ENCODE data around the gene KIF2C.
A peak's percentile ranks its signal among the peaks of the same experiment; 100 is the strongest.

The KIF2C gene

GRCh38 chr1:44798481-44799365, 59.1 kb downstream of the KIF2C start:
- H3K4me1 ChIP-seq: no peaks in the 10 kb centered on the region
- H3K36me3 ChIP-seq (ENCODE audit: control insufficient read depth, insufficient read depth, low read length): no peaks in the 10 kb centered on the region
- peak overlapping the region; percentile 86 for H3K27ac ChIP-seq
- H3K9ac ChIP-seq: no peak overlapping the region
- no peaks in the 10 kb centered on the region for H3K79me2 ChIP-seq
- H3K27me3 ChIP-seq (ENCODE audit: control insufficient read depth, insufficient read depth, low read length): no peaks in the 10 kb centered on the region
- no peak overlapping the region for H3K4me2 ChIP-seq (ENCODE audit: low read length)
- H3K9me3 ChIP-seq (ENCODE audit: control insufficient read depth, low read length): no peaks in the 10 kb centered on the region
- H3K4me3 ChIP-seq (ENCODE audit: low read depth, low read length): no peak overlapping the region
- peak overlapping the region; percentile 46 for H2AFZ ChIP-seq
- TF ChIP-seq CTCF (IDR thresholded peaks at IDR 0.05): no peak

DNA sequence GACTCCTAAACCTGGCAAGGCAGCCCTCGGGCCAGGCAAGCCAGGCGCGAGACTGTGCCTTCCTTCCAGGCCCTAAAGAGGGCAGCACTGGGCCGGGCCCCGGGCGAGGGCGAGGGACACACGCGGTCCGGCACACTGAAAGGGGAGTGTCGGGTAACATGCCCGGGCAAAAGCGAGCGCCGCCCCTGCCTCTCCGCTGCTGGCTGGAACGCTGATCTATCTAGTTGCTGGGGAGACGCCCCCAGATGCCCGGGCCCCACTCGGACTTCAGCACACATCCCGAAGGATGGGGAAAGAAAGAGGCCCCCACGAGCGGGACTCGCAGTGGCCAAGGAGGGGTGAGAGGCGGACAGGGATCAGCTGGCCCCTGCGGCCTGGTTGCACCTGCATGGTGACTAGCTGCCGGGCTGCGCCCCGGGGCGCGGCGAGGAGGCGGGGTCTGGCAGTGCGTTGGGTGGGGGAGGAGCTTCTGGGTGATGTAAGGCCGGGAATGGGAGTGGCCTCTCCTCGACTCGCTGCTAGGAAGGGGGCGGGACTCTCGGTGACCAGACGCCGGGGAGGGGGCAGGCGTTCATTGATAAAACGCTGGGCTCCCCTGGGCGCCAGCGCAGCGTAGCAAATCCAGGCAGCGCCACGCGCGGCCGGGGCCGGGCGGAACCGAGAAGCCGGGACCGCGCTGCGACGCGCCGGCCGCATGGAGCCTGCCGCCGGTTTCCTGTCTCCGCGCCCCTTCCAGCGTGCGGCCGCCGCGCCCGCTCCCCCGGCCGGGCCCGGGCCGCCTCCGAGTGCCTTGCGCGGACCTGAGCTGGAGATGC, 60.3 kb downstream of the KIF2C start, which contains the start of gene PLK3:
Gene PLK3, plus strand, starts transcription at position 608 of the 815 bp plus-strand sequence. Its CDS starts 87 bp downstream, at position 695.
- Histone ChIP-seq H3K9me3 (ENCODE audit: control insufficient read depth, low read length) (no peaks in the 10 kb centered on the region), H3K36me3 (ENCODE audit: control insufficient read depth, insufficient read depth, low read length) (no peaks in the 10 kb centered on the region), H3K79me2 (no peaks in the 10 kb centered on the region), H3K27me3 (ENCODE audit: control insufficient read depth, insufficient read depth, low read length) (no peaks in the 10 kb centered on the region), H3K4me2 (ENCODE audit: low read length) (peak within 1 kb of the TSS; percentile 98), H3K4me1 (no peaks in the 10 kb centered on the region), H3K27ac (peak within 1 kb of the TSS; percentile 86), H3K9ac (peak within 1 kb of the TSS; percentile 46), H2AFZ (peak within 1 kb of the TSS; percentile 88), H3K4me3 (ENCODE audit: low read depth, low read length) (peak within 1 kb of the TSS; percentile 78)
- peak; percentile 86 for TF ChIP-seq CTCF (IDR thresholded peaks at IDR 0.05)

DNA sequence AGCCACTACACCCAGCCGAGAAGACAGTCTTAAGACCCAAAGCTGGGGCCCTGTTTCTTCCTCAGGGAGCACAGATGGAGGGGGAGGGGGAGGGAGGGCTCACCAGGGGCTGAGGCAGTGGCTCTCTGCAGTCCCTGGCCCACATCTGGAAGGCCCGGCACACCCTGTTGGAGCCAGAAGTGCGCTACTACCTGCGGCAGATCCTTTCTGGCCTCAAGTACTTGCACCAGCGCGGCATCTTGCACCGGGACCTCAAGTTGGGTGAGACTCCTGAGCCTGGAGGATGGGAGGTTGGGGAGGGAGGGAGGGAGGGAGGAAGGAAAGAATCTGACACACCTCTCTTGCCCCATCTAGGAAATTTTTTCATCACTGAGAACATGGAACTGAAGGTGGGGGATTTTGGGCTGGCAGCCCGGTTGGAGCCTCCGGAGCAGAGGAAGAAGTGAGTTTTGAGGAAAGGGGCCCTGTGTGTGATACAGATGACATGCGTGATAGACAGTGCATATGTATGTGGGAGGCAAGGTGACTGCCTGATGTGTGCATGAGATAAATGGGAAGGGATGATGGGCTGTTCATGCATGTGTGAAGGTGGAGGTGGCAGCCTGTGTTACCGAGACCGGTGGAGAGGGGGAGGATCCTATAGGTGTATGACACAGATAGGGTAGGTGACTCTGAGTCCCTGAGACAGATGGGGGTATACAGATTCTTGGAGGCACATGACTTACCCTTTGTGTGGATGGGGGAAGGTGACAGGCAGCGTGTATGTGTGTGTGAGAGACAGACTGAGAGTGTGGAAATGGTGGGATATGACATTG, 62.1 kb downstream of the KIF2C start:
- Histone ChIP-seq H3K9me3 (ENCODE audit: control insufficient read depth, low read length) (no peaks in the 10 kb centered on the region), H2AFZ (no peak overlapping the region), H3K27me3 (ENCODE audit: control insufficient read depth, insufficient read depth, low read length) (no peaks in the 10 kb centered on the region), H3K79me2 (no peaks in the 10 kb centered on the region), H3K4me3 (ENCODE audit: low read depth, low read length) (peak overlapping the region; percentile 78), H3K27ac (no peak overlapping the region), H3K4me2 (ENCODE audit: low read length) (peak overlapping the region; percentile 55), H3K36me3 (ENCODE audit: control insufficient read depth, insufficient read depth, low read length) (no peaks in the 10 kb centered on the region), H3K9ac (no peak overlapping the region), H3K4me1 (peaks cover 3% of the 10 kb centered on the region)
- TF ChIP-seq CTCF (IDR thresholded peaks at IDR 0.05): no peak

DNA sequence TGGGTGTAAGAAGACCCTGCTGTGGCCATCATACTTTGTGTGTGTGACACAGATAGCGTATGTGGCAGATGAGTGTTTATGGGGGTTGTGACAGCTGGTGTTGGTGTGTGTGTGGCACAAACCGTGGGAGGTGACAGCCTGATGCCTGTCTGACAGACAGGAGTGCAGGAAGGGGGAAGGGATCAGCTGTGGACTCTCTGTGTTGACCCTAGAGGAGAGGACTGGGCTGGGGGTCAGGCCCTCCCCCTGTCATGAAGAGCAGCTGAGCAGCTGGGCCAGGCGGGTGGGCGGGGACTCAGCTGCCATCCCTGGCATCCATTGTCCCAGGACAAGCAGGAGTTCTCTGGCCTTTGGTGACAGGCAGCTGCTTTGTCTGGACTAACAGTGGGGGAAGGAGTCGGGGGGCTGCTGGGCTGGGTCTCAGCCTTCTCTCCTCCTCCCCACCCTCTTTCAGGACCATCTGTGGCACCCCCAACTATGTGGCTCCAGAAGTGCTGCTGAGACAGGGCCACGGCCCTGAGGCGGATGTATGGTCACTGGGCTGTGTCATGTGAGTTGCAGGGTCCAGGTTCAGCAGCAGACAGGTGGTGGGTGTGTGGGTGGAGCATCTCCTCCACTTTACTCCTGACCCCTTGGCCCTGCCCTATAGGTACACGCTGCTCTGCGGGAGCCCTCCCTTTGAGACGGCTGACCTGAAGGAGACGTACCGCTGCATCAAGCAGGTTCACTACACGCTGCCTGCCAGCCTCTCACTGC, 62.8 kb downstream of the KIF2C start:
- no peaks in the 10 kb centered on the region for H3K79me2 ChIP-seq
- H3K4me3 ChIP-seq (ENCODE audit: low read depth, low read length): no peak overlapping the region
- no peaks in the 10 kb centered on the region for H3K27me3 ChIP-seq (ENCODE audit: control insufficient read depth, insufficient read depth, low read length)
- no peaks in the 10 kb centered on the region for H3K36me3 ChIP-seq (ENCODE audit: control insufficient read depth, insufficient read depth, low read length)
- H3K27ac ChIP-seq: no peak overlapping the region
- H3K4me1 ChIP-seq: peaks cover 11% of the 10 kb centered on the region
- no peak for TF ChIP-seq CTCF (IDR thresholded peaks at IDR 0.05)
- H3K9ac ChIP-seq: no peak overlapping the region
- peak overlapping the region; percentile 55 for H3K4me2 ChIP-seq (ENCODE audit: low read length)
- no peaks in the 10 kb centered on the region for H3K9me3 ChIP-seq (ENCODE audit: control insufficient read depth, low read length)
- no peak overlapping the region for H2AFZ ChIP-seq

Data from parathyroid adenoma (tissue), 2 donors.